Heart left ventricle (tissue), 16 donors: Measurements from ENCODE around the gene GALNT14. TPM values are rescaled to one million over a fixed set of nuclear protein-coding genes. Genes with fewer than 3 reads are reported as not detected.

ENCODE experiments used
- ATAC-seq, 4 donors: fragments of 200-7000 bp; cut with Tn5 transposase; one replicate each; pipeline ENCODE4 v1.9.1; 2020 to 2022; ENCODE audit warnings: moderate library complexity in 4 of 4, mild to moderate bottlenecking in 3 of 4, moderate number of reproducible peaks in 1 of 4
- DNase-seq, 5 donors: peaks; one replicate each; pipeline ENCODE4 v3.0.0-alpha.2; 2020
- H3K27ac ChIP-seq, 12 donors: fragments of 200-600 bp; sonication (generic) in 4 of 12; one replicate each; pipeline versions ENCODE4 v1.5.0 to v1.8.0; 2016 to 2022; ENCODE audit warnings: mild to moderate bottlenecking in 2 of 12
- H3K27me3 ChIP-seq, 9 donors: fragments of 200-600 bp; sonication (generic) in 2 of 9; one replicate each; pipeline versions ENCODE4 v1.5.1 to v1.8.0; 2016 to 2022; ENCODE audit warnings: mild to moderate bottlenecking in 3 of 9
- H3K36me3 ChIP-seq, 9 donors: fragments of 200-600 bp; sonication (generic) in 2 of 9; one replicate each; pipeline versions ENCODE4 v1.5.0 to v1.8.0; 2018 to 2022; ENCODE audit warnings: mild to moderate bottlenecking in 2 of 9
- H3K4me1 ChIP-seq, 12 donors: fragments of 200-600 bp; sonication (generic) in 4 of 12; one replicate each; pipeline versions ENCODE4 v1.5.0 to v1.8.0; 2016 to 2022; ENCODE audit warnings: mild to moderate bottlenecking in 3 of 12
- H3K4me3 ChIP-seq, 12 donors: fragments of 200-600 bp; sonication (generic) in 4 of 12; one replicate each; pipeline versions ENCODE4 v1.5.0 to v1.8.0; 2017 to 2022; ENCODE audit warnings: mild to moderate bottlenecking in 9 of 12, moderate library complexity in 4 of 12
- H3K9me3 ChIP-seq, 12 donors: fragments of 200-600 bp; sonication (generic) in 4 of 12; one replicate each; pipeline versions ENCODE4 v1.5.0 to v1.8.0; 2016 to 2022; ENCODE audit warnings: mild to moderate bottlenecking in 1 of 12
- CTCF ChIP-seq, 12 donors: fragments of 200-600 bp; sonication (generic) in 4 of 12; IDR thresholded peaks; one replicate each; pipeline versions ENCODE4 v1.5.0 to v1.8.0; 2018 to 2022; ENCODE audit warnings: antibody characterized with exemption in 12 of 12, mild to moderate bottlenecking in 5 of 12
- POLR2A ChIP-seq, 2 donors: fragments of 450-650 bp; IDR thresholded peaks; one replicate each; pipeline ENCODE4 v1.6.1; 2017; ENCODE audit warnings: antibody characterized with exemption in 2 of 2, mild to moderate bottlenecking in 2 of 2, moderate library complexity in 2 of 2
- WGBS, 4 donors: extraction: QIAGEN DNeasy Blood & Tissue Kit in 2 of 4; methylation state at CpG; one replicate each; pipeline versions ENCODE4 v1.1.5 to v1.1.7; 2013 to 2018; 5-methylcytosine and 5-hydroxymethylcytosine counted together
- intact Hi-C, 10 donors: fragments of 100-400 bp; cut with DNase I; formaldehyde crosslinking; loops; one replicate each; pipeline versions ENCODE4 v1.11.1 to v1.14.2; 2022
- polyA plus RNA-seq, 2 donors: library from polyadenylated mRNA; stranded (reverse); fragments of 200-250 nt; gene quantifications; one replicate each; pipeline ENCODE4 v1.2.3, GENCODE V29; 2013
- total RNA-seq, 9 donors: library from RNA; depleted of rRNA in 2 of 9; stranded (reverse); fragments of >200 nt in 2 of 9; fragmentation: NEBNext Ultra II Directional in 3 of 9; extraction: Animal tissue kit (Norgen Biotek cat#: 25700) in 3 of 9; gene quantifications; one replicate each; pipeline versions ENCODE4 v1.1.0 to v1.2.4, GENCODE V29; 2016 to 2023
- donor health status: ischemic (EF 13 %, LVEDD 7.1; RV severe dilation, severe dysfunction).
- donor health status: healthy with polysubstance abuse.
- donor health status: DM: no; HTN: yes; CAD: no.
- donor health status: DM: no; HTN: no; CAD: no.
- donor health status: ischemic (EF 25% LVEDD 6.9; RV normal size, moderate dysfunction).
- donor health status: ischemic (EF 25% LVEDD 5.7; RV mildly dilated, moderate dysfunction).
- donor health status: healthy.
- donor health status: DM: yes; HTN: yes; CAD: no.
- donor health status: ischemic (EF 35%, LVEDD 5.7; RV mildly dilated, moderate dysfunction).
- donor health status: nonischemic (EF 11% LVEDD 7.7; RV severe dilation, severe dysfunction).
- donor health status: DM: yes; HTN: yes; CAD: no.
- donor health status: PGD.
- donor health status: ischemic (EF 29% LVEDD 5.4; RV normal size, mild dysfunction).
- donor health status: nonischemic (EF 23%, LVEDD 6.1; RV moderate dilation, normal function).

Gene GALNT14
- total and polyA plus RNA-seq, 11 donors: 0.29 to 2.4 (median 1.0) TPM; not detected in 2

GRCh38 chr2:30915486-30915885, 222.8 kb downstream of the GALNT14 start:
- Histone ChIP-seq H3K36me3 (no peaks in the 10 kb centered on the region), H3K9me3 (no peaks in the 10 kb centered on the region), H3K27me3 (no peaks in the 10 kb centered on the region), H3K4me3 (no peak overlapping the region), H3K4me1 (no peaks in the 10 kb centered on the region), H3K27ac (no peak overlapping the region)
- no peak for TF ChIP-seq POLR2A (IDR thresholded peaks at IDR 0.05)
- TF ChIP-seq CTCF (IDR thresholded peaks at IDR 0.05): peak in 11 of 12 donors; percentile 9 to 48 (median 30)
- WGBS, 4 donors: 20 to 45% (median 36%) methylated on average over 3 of the region's 3 CpGs
- ATAC-seq: peak in 3 of 4 donors; percentile 61 to 73 (median 67)
- intact Hi-C loops: no loop called here
- DNase-seq: peak in 3 of 5 donors; percentile 16 to 47 (median 43)

- H3K27me3 ChIP-seq: no peaks in the 10 kb centered on the region
- intact Hi-C loops: no loop called here
- no peak for TF ChIP-seq POLR2A (IDR thresholded peaks at IDR 0.05)
- TF ChIP-seq CTCF (IDR thresholded peaks at IDR 0.05): no peak
- no peak for ATAC-seq
- DNase-seq: no peak
- no peaks in the 10 kb centered on the region for H3K9me3 ChIP-seq
- H3K27ac ChIP-seq: no peak overlapping the region
- 90 to 94% (median 94%) methylated on average over 5 of the region's 5 CpGs for WGBS, 4 donors
- no peaks in the 10 kb centered on the region for H3K36me3 ChIP-seq
- H3K4me1 ChIP-seq: no peaks in the 10 kb centered on the region
- no peak overlapping the region for H3K4me3 ChIP-seq
Measured at GRCh38 chr2:30914456-30914855, 223.8 kb downstream of the GALNT14 start.

GRCh38 chr2:30912056-30912455, 226.2 kb downstream of the GALNT14 start:
- no peak for TF ChIP-seq POLR2A (IDR thresholded peaks at IDR 0.05)
- TF ChIP-seq CTCF (IDR thresholded peaks at IDR 0.05): no peak
- Histone ChIP-seq H3K4me3 (no peak overlapping the region), H3K27ac (no peak overlapping the region), H3K9me3 (no peaks in the 10 kb centered on the region), H3K36me3 (no peaks in the 10 kb centered on the region), H3K27me3 (no peaks in the 10 kb centered on the region), H3K4me1 (no peaks in the 10 kb centered on the region)
- ATAC-seq (no peak), DNase-seq (no peak)
- intact Hi-C loops: no loop called here
- 86 to 93% (median 91%) methylated on average over 5 of the region's 5 CpGs for WGBS, 4 donors

- Histone ChIP-seq H3K4me1 (no peaks in the 10 kb centered on the region), H3K27me3 (no peaks in the 10 kb centered on the region), H3K9me3 (no peaks in the 10 kb centered on the region), H3K4me3 (no peak overlapping the region), H3K27ac (no peak overlapping the region), H3K36me3 (no peaks in the 10 kb centered on the region)
- ATAC-seq: no peak
- intact Hi-C loops: no loop called here
- no peak for TF ChIP-seq POLR2A (IDR thresholded peaks at IDR 0.05)
- TF ChIP-seq CTCF (IDR thresholded peaks at IDR 0.05): no peak
- DNase-seq: no peak
- 77 to 88% (median 80%) methylated on average over 9 of the region's 9 CpGs for WGBS, 4 donors
Measured at GRCh38 chr2:30911327-30911726, 226.9 kb downstream of the GALNT14 start.
